K562 (cell line): Measurements from ENCODE around the gene MRPS35. TPM values are rescaled to one million over a fixed set of nuclear protein-coding genes. Genes with fewer than 3 reads are reported as not detected.
A peak's percentile ranks its signal among the peaks of the same experiment; 100 is the strongest.

Experiments
- CBFB ChIP-seq: sonication (generic); formaldehyde crosslinking; IDR thresholded peaks from 2 replicates; pipeline ENCODE4 v1.4.0; 2020; ENCODE audit warnings: mild to moderate bottlenecking, missing genetic modification reagents
- CBX2 ChIP-seq: fragments of 200-600 bp; sonication (generic); IDR thresholded peaks from one replicate; pipeline ENCODE4 v1.6.1; 2012; ENCODE audit warnings: mild to moderate bottlenecking, low read length, inconsistent platforms; ENCODE audit not compliant: insufficient read depth, poor library complexity, severe bottlenecking
- CXXC5 ChIP-seq: fragments of 250-450 bp; sonication (Bioruptor Pico); IDR thresholded peaks from 2 replicates; pipeline ENCODE4 v1.8.0; 2022; ENCODE audit warnings: inconsistent platforms, mild to moderate bottlenecking, moderate library complexity
- DIDO1 ChIP-seq: fragments of 450-650 bp; IDR thresholded peaks from 2 replicates; pipeline ENCODE4 v1.6.1; 2016; ENCODE audit warnings: low read depth, missing biosample characterization, missing genetic modification characterization
- ETV5 ChIP-seq: sonication (generic); formaldehyde crosslinking; IDR thresholded peaks from 2 replicates; pipeline ENCODE4 v1.4.0; 2020; ENCODE audit warnings: low read depth, mild to moderate bottlenecking, missing genetic modification reagents
- KDM4B ChIP-seq, 2 experiments: fragments of 450-650 bp in 1 of 2; sonication (generic) in 1 of 2; IDR thresholded peaks; 2 replicates each; pipeline ENCODE4 v1.6.1; 2016 to 2017; ENCODE audit warnings: borderline replicate concordance in 2 of 2, antibody characterized with exemption in 1 of 2, low read depth in 1 of 2, mild to moderate bottlenecking in 1 of 2
- MNT ChIP-seq, 2 experiments: fragments of 450-650 bp; conservative IDR thresholded peaks; 2 replicates each; pipeline ENCODE4 v1.6.1; 2017; ENCODE audit warnings: mild to moderate bottlenecking in 2 of 2, moderate library complexity in 2 of 2
- NCOA6 ChIP-seq: fragments of 450-650 bp; IDR thresholded peaks from 2 replicates; pipeline ENCODE4 v1.6.1; 2017; ENCODE audit warnings: mild to moderate bottlenecking
- NFYB ChIP-seq: IDR thresholded peaks from 2 replicates; pipeline ENCODE4 v1.6.1; 2011; ENCODE audit warnings: mild to moderate bottlenecking, moderate library complexity; ENCODE audit not compliant: insufficient read length; ENCODE audit errors: extremely low read depth
- NR2C2 ChIP-seq, 2 experiments: fragments of 200-800 bp in 1 of 2; sonication (Bioruptor generic) in 1 of 2; sonication (generic) in 1 of 2; formaldehyde crosslinking in 1 of 2; IDR thresholded peaks; 2 replicates each; pipeline versions ENCODE4 v1.6.1 to v1.8.0; 2016 to 2022; ENCODE audit warnings: mild to moderate bottlenecking in 1 of 2, missing compliant biosample characterization in 1 of 2, missing genetic modification characterization in 1 of 2, missing genetic modification reagents in 1 of 2
- PHF21A ChIP-seq: fragments of 450-650 bp; IDR thresholded peaks from 2 replicates; pipeline ENCODE4 v1.6.1; 2017; ENCODE audit warnings: low read depth, borderline replicate concordance
- POLR2B ChIP-seq: fragments of 450-650 bp; IDR thresholded peaks from 2 replicates; pipeline ENCODE4 v1.6.1; 2018; ENCODE audit warnings: low read depth; ENCODE audit not compliant: partially characterized antibody
- RBFOX2 ChIP-seq: fragments of 200-400 bp; formaldehyde crosslinking; IDR thresholded peaks from 2 replicates; pipeline ENCODE4 v1.6.1; 2017; ENCODE audit warnings: low read depth, mild to moderate bottlenecking, low read length, moderate library complexity
- SFPQ ChIP-seq: fragments of 200-400 bp; formaldehyde crosslinking; IDR thresholded peaks from 2 replicates; pipeline ENCODE4 v1.6.1; 2017; ENCODE audit warnings: mild to moderate bottlenecking, low read depth, low read length, moderate library complexity
- SUPT5H ChIP-seq: fragments of 450-650 bp; IDR thresholded peaks from 2 replicates; pipeline ENCODE4 v1.6.1; 2016
- polyA plus RNA-seq, 8 experiments: library from polyadenylated mRNA; depleted of rRNA in 4 of 8; stranded (reverse) in 5 of 8; unstranded in 3 of 8; fragments of >200 nt; fragmentation: Nextera tagmentation in 2 of 8; fragmentation: Illumina TruSeq in 1 of 8; extraction: Ambion mirVana in 2 of 8; extraction: Trizol in 1 of 8; gene quantifications; 2 replicates each; pipeline versions ENCODE4 v1.2.1 to v1.2.3, GENCODE V29; 2011 to 2014; ENCODE audit warnings: inconsistent platforms in 1 of 8, missing spikeins in 1 of 8
- total RNA-seq, 7 experiments: library from RNA; depleted of rRNA in 6 of 7; stranded (reverse); fragments of >200 nt in 6 of 7; fragmentation: Illumina TruSeq in 2 of 7; extraction: Trizol in 2 of 7; gene quantifications; 2 replicates each; pipeline versions ENCODE4 v1.2.1 to v1.2.3, GENCODE V29; 2011 to 2021; ENCODE audit warnings: low replicate concordance in 1 of 7
- TF ChIP-seq, protein P1 (sequence below): fragments of 450-650 bp; conservative IDR thresholded peaks from 2 replicates; pipeline ENCODE4 v1.6.1; 2016; ENCODE audit warnings: missing genetic modification characterization, low read depth, mild to moderate bottlenecking, control low read depth, missing compliant biosample characterization
- TF ChIP-seq, protein P2 (sequence below): conservative IDR thresholded peaks from 2 replicates; pipeline ENCODE4 v1.6.1; 2011; ENCODE audit warnings: low read depth, mild to moderate bottlenecking, low read length; ENCODE audit not compliant: control insufficient read depth

The MRPS35 gene
- total and polyA plus RNA-seq, 9 of the 15 experiments (the other 6 are each of a cell fraction or from before 2014, with no cell fraction given): 79.0 to 183 (median 114) TPM

GRCh38 chr12:27710592-27711316 lies at the start of gene MRPS35 (continued):
- TF ChIP-seq POLR2B (peak; percentile 90), KDM4B (IDR thresholded peaks at IDR 0.05; ENCODE audit: borderline replicate concordance in 2 of 2, low read depth in 1 of 2) (peak in 1 of 2 experiments; percentile 72; a peak in 1 of 4 replicates), CXXC5 (CRISPR knock-in tag) (peak; percentile 88), DIDO1 (tag) (peak; percentile 88), NCOA6 (peak; percentile 33; the same call in 1 of the 2 replicates), PHF21A (peak; percentile 66; the same call in 1 of the 2 replicates), MNT (conservative IDR thresholded peaks at IDR 0.05) (peak; percentile 72 to 87), CBFB (CRISPR knock-in tag) (peak; percentile 31; the same call in 1 of the 2 replicates), NR2C2 (CRISPR knock-in tag; IDR thresholded peaks at IDR 0.05) (no peak), NR2C2 (tag; IDR thresholded peaks at IDR 0.05) (peak; percentile 42; the same call in 1 of the 2 replicates), SUPT5H (peak; percentile 97), ETV5 (peak; percentile 64; the same call in 1 of the 2 replicates), RBFOX2 (peak; percentile 99), NFYB (no peak), SFPQ (no peak), CBX2 (no peak)
- TF ChIP-seq, protein P1, sequence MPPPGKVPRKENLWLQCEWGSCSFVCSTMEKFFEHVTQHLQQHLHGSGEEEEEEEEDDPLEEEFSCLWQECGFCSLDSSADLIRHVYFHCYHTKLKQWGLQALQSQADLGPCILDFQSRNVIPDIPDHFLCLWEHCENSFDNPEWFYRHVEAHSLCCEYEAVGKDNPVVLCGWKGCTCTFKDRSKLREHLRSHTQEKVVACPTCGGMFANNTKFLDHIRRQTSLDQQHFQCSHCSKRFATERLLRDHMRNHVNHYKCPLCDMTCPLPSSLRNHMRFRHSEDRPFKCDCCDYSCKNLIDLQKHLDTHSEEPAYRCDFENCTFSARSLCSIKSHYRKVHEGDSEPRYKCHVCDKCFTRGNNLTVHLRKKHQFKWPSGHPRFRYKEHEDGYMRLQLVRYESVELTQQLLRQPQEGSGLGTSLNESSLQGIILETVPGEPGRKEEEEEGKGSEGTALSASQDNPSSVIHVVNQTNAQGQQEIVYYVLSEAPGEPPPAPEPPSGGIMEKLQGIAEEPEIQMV (tag): peak; percentile 68; the same call in 1 of the 2 replicates
- TF ChIP-seq, protein P2, sequence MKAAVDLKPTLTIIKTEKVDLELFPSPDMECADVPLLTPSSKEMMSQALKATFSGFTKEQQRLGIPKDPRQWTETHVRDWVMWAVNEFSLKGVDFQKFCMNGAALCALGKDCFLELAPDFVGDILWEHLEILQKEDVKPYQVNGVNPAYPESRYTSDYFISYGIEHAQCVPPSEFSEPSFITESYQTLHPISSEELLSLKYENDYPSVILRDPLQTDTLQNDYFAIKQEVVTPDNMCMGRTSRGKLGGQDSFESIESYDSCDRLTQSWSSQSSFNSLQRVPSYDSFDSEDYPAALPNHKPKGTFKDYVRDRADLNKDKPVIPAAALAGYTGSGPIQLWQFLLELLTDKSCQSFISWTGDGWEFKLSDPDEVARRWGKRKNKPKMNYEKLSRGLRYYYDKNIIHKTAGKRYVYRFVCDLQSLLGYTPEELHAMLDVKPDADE: peak; percentile 73
